Measurements from ENCODE around the gene CYTH3. TPM values are rescaled to one million over a fixed set of nuclear protein-coding genes. Genes with fewer than 3 reads are reported as not detected.
"Not testable (repeated sequence)": the region's sequence is repeated elsewhere in the genome, so short reads cannot be mapped to it uniquely, and the experiment has no call there.

The CYTH3 gene, protein sequence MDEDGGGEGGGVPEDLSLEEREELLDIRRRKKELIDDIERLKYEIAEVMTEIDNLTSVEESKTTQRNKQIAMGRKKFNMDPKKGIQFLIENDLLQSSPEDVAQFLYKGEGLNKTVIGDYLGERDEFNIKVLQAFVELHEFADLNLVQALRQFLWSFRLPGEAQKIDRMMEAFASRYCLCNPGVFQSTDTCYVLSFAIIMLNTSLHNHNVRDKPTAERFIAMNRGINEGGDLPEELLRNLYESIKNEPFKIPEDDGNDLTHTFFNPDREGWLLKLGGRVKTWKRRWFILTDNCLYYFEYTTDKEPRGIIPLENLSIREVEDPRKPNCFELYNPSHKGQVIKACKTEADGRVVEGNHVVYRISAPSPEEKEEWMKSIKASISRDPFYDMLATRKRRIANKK
- 23.2 TPM for total RNA-seq

DNA sequence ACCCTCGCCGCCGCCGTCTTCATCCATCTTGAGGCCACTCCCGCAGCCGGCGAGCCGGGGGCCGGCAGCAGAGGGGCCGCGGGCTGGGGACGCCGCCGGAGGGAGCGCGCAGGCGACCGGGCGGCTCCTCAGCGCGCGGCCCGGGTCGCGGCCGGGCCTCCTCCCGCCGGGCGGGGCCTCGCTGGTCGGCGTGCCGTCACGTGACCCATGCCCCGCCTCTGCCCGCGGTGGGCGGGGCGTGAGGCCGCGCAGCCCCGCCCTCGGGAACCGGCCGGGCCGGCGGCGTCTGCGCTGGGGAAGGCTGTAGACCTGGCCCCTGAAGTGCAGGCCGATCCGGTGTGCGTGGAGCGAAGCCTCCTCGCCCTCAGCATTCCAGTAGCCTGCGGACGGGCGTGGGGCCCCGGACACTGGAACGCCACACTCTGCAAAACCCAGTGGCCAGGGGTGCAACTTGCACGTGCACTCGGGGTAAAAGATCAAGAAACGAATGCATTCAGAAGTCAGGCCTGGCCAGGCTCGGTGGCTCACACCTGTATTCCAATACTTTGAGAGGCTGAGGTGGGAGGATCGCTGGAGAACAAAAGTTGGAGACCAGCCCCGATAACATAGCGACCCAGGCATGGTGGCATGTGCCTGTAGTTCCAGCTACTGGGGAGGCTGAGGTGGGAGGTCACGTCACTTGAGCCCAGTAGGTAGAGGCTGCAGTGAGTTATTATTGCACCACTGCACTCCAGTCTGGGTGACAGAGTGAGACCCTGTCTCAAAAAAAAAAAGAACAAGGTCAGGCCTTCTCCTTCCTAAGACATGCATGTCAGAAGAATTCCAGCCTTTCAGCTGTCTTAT lies at the start of gene CYTH3:
CYTH3 (minus strand) TSS at position 144 of the 843 bp plus-strand sequence; CDS start at position 27, 117 bp downstream.
- DNase-seq = peak; percentile 68

DNA sequence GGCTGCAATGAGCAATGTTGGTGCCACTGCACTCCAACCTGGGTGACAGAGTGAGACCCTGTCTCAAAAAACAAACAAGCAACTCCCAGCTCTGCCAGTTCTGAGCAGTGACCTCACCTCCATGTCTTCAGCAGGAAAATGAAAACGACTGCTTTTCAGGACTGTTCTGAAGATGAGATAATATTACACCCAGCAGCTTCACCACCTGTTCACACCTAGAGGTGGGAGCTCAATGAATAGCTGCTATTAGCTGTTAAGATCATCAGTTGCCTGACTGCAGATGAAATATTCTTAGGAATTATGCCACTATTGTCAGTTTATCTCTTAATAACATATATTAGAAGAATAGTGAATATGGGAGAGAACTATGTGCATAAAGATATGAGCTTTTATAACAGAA lies 48.4 kb upstream of the CYTH3 start:
- DNase-seq = no peak

DNA sequence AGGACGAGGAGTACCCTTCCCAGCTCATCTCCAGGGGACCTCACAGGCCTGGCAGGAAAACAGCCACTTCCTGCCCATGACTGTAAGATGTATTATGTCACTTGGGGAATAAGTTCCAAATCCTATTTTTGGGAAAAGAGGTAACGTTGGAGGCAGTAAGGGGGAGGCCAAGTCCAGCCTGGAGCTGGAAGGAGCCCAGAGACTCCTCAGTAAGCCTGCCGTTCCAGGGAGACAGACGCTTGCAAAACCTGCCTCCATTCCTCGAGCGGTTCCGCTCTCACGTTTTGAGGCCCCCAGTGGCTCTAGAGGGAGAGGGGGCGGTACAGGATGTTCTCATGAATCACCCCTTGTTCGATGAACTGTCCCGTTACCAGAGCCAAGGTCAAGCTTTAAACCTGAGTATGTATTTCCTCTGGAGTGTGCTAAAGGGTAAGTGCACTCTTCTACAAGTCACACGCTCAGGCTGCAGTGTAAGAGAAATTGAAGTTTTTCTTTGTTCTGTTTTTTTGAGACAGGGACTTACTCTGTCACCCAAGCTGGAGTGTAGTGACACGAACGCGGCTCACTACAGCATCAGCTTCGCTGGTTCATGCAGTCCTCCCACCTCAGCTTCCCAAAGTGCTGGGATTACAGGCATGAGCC lies 45.5 kb upstream of the CYTH3 start:
- peak; percentile 80 for DNase-seq

DNA sequence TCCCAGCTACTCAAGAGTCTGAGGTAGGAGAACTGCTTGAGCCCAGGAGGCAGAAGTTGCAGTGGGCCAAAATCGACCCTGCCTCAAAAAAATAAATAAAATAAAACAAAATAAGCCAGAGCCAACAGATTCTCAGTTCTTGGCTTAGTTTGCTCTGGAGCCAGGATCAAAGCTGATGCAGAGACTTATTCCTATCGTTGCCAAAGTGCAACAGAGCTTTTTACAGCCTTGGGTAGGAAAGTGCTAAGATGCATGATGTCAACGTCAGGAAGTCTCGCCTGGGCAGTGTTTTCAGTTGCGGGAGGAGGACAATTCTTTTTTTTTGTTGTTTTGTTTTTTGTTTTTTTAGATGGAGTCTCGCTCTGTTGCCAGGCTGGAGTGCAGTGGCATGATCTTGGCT lies 43.8 kb upstream of the CYTH3 start:
- no peak for DNase-seq

DNA sequence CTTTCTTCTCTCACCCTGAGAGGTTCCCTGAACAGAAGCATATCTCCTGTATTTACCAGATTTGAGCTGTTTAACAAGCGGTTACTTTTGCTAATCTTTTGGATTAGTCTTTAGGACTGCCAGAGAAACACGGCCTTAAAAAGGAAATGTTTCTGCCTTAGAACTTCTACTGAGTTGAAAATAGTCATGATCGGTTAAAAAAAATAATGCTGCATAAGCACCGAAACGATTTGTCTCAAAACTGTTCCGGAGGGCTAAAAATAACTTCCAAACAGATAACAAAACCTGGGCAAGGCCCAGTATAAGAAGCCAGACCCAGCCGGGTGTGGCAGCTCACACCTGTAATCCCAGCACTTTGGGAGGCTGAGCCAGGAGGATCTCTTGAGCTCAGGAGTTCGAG lies 43.3 kb upstream of the CYTH3 start:
- no peak for DNase-seq

DNA sequence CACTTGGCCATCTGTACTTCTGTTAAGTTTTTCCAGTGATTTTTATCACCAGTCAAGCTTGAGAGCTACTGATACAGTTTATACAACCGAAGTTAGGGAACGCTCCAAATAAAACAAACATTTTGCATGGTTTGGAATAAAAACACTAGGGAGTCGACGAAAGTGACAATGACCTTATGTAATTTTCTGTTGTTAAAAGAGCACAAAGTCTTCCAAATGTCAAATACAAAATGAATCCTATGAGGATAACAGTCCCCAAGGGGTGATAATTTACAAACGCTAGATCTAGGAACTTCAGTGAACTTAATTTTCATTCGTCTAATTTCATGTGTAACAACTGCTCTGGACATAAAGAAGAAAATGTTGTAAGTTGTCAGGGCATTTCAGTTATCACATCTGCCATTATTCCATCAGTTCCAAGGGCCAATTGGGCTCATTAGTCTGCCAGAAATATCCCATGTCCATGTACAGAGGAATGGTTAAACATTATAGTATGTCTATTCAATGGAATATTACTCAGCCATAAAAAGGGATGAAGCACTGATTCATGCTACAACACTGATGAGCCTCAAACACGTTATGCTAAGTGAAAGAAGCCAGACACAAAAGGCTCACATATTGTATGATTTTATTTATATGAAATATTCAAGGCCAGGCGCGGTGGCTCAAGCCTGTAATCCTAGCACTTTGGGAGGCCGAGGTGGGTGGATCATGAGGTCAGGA lies 38.0 kb upstream of the CYTH3 start:
- no peak for DNase-seq

DNA sequence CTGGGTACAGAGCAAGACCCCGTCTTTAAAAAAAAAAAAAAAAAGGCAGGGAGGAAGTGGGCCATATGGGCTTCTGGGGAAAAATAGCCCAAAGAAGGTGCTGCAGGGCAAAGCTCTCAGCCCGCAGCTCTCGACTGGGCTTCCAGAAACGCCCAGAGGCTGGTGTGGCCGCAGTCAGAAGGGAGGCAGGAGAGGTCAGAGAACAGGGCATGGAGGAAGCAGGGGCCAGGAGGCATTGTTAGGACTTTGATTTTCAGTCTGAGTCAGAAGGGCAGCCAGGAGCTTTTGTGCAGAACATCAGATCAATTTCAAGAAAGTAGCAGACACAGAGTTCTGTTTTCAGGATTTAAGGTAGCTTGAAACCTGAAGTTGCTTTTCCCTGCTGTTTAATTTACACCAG lies 35.3 kb upstream of the CYTH3 start:
- no peak for DNase-seq

DNA sequence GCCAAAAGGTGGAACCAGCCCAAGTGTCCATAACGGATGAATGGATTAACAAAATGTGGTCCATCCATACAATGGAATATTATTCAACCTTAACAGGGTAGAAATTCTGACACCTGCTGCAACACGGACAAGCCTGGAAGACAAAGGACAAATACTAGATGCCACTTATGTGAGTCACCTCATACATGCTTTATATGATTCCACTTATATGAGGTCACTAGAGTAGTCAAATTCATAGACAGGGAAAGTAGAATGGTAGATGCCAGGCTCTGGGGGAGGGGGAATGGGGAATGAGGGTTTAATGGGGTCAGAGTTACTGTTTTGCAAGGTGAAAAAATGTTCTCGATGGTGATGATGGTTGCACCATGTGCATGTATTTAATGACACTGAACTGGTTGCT lies 34.0 kb upstream of the CYTH3 start:
- no peak for DNase-seq

DNA sequence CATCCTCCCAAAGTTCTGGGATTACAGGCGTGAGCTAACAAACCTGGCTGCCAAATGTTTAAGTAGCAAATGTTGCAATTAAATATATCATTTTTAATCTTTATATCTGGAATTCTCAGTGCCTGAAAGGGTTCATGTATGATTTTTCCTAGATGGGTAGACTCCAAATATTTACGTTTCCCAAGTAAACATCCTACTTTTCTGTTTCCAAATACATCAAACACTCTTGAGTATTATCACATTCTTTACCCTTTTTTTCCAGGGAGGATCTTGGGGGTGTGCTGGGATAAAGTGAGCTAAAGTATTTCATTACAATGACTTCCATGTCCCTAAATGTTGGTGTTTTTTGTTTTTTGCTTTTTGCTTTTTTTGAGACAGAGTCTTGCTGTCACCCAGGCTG lies 32.9 kb upstream of the CYTH3 start:
- DNase-seq = no peak

DNA sequence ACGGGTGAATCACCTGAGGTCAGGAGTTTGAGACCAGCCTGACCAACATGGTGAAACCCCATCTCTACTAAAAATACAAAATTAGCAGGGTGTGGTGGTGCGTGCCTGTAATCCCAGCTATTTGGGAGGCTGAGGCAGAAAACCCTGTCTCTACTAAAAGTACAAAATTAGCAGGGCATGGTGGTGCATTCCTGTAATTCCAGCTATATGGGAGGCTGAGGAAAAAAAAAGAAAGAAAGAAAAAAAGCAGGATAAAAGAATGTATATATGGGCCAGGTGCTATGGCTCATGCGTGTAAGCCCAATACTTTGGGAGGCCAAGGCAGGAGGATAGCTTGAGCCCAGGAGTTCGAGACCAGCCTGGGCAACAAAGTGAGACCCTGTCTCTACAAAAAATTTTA lies 29.0 kb upstream of the CYTH3 start:
- not testable (repeated sequence) for DNase-seq

DNA sequence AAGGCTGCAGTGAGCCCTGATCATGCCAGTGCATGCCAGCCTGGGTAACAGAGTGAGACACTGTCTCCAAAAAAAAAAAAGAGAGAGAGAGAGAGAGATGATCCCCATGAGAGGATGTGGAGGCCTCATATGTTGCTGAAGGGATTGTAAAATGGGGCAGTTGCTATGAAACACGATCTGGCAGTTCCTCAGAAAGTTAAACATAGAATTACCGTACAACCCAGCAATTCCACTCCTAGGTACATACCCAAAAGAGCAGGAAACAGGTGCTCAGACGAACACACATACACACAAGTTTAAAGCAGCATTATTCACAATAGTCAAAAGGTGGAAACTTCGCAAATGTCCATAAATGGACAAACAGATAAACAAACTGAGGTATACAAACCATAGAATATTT lies 27.4 kb upstream of the CYTH3 start:
- DNase-seq = no peak

DNA sequence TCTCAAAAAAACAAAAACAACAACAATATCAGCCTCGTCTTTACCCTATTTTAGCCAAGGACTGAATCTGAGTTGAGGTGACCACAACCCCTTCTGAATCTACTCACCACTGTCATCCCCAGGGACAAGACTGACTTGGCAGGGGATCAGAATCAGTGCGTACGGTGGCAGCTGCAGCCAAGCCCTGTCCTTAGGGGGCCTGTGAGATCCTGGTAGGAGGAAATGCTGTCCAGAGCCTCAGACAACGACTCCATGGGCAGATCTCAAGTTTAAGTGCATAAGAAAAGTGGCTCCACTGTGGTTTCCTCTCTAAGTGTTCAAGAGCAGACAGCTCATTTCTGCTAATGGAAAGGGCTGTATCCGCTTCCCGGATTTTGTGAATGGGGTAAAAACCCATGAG lies 22.4 kb upstream of the CYTH3 start:
- DNase-seq = no peak

DNA sequence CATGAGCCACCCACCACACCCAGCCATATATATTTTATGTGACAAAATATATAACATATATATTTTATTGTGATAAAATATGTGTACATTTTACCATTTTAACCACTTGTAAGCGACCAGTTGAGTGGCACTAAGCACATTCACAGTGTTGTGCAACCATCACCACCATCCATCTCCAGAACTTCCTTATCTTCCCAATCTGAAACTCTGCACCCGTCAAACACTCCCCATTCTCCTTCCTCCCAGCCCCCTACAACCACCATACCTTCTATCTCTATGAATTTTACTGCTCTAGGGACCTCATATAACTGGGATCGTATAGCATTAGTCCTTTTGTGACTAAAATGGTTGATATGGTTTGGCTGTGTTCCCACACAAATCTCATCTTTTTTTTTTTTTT lies 20.8 kb upstream of the CYTH3 start:
- no peak for DNase-seq

DNA sequence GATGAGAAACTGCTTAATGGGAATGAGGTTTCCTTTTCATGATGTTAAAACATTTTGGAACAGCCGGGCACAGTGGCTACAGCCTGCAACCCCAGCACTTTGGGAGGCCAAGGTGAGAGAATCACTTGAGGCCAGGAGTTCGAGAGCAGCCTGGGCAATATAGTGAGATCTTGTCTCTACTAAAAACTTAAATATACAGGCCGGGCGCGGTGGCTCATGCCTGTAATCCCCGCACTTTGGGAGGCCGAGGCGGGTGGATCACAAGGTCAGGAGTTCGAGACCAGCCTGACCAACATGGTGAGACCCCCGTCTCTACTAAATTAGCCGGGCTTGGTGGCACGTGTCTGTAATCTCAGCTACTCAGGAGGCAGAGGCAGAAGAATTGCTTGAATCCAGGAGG lies 19.5 kb upstream of the CYTH3 start:
- DNase-seq = not testable (repeated sequence)

DNA sequence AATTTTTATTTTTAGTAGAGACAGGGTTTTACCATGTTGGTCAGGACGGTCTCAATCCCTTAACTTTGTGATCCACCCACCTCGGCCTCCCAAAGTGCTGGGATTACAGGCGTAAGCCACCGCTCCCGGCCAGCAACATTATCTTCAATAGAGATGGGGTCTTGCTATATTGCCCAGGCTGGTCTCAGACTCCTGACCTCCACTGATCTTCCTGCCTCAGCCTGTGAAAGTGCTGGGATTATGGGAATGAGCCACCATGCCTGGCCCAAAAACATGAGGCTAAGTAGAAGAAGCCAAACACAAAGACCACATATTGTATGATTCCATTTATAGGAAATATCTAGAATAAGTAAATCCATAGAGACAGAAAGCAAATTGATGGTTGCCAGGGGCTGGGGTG lies 19.1 kb upstream of the CYTH3 start:
- no peak for DNase-seq

DNA sequence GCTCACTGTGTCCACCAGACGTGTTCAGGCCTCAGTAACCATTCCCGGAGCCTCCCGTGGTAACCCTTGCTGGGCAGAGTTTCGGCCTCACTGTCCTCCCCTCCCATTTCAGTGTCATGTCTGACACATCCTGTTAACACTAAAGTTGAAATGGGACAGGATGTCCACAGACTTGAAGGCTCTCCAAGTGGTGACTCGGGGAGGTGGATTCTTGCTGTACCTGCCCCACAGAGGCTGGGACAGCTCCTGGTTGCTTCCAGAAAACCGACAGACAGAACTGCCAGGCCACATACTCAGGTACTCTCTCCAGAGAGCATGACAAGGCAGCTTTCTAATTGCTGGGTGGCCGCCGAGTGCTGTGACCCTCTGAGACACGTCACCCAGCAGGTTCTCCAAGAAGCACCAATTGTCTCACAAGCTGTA lies 17.9 kb upstream of the CYTH3 start:
- no peak for DNase-seq

DNA sequence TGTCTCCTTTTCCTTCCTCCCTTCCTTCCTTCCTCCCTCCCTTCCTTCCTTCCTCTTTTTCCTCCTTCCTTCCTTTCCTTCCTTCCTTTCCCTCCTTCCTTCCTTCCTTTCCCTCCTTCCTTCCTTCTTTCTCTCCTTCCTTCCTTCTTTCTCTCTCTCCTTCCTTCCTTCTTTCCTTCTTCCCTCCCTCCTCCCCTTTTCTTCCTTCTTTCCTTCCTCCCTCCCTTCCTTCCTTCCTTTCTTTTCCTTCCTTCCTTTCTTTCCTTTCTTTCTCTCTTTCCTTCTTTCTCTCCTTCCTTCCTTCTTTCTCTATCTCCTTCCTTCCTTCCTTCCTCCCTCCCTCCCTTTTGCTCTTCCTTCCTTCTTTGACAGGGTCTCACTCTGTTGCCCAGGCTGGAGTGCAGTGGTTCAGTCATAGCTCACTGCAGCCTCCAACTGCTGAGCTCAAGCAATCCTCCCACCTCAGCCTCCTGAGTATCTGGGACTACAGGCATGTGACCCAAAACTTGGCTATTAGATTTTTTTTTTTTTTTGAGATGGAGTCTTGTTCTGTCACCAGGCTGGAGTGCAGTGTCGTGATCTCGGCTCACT lies 15.9 kb upstream of the CYTH3 start:
- DNase-seq = no peak

DNA sequence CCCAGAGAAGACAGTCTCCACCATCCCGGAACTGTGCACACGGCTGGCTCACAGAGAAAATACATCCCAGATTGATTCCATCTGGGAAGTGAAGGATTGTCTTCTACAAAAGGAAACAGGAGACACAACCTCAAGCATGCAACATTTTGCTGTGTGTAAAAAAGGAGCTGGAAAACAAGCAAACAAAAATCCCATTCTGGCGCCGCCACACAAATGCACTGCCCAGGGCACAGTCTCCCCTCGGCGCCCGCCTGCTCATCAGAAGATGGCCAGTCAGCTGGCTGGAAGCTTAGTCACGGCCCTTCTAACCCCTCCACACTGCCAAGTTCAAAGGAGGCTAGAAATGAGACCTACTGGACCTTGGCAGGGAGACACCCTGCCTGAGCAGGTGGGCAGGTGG lies 14.1 kb upstream of the CYTH3 start:
- DNase-seq = no peak

DNA sequence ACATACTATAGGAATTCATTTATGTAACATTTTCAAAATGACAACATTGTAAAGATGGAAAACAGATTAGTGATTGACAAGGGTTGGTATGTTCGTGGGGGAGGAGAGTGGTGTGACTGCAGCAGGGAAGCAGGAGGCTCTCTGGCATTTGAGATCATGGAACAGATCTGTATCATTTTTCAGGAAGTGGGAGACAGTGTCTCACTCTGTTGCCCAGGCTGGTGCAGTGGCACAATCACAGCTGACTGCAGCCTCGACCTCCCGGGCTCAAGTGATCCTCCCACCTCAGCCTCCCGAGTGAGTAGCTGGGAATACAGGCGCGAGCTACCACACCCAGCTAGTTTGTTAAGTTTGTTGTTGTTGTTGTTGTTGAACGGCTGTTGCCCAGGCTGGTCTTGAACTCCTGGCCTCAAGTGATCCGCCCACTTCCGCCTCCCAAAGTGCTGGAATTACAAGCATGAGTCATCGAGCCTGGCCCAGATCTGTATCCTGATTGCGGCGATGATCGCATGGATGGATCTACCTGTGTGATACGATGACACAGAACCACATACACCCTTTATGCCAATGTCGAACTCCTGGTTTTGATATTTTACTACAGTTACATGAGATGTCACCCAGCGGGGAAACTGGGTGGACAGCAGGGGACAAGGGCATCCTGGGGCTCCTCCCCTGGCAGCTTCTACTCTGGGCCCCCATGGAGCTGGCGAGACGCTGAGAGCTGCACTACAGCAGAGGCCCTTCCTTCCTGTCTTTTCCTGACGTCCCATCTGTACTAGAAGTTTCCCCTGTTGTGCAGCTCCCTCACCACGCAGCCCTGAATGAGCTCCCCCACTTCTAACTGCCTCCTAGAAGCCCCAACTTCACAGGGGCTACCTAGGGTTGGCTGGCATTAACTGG lies 12.3 kb upstream of the CYTH3 start:
- DNase-seq = no peak

DNA sequence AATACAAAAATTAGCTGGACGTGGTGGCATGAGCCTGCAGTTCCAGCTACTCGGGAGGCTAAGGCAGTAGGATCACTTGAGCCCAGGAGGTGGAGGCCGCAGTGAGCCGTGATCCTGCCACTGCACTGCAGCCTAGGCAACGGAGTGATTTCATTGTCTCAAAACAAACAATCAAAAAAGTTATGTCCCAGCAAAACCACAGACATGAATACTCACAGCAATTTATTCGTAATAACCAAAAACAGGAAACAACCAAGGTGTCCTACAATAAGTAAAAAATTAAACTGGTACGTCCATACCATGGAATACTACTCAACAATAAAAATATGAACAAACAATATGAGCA lies 11.6 kb upstream of the CYTH3 start:
- DNase-seq = no peak

All from skin of body (tissue), 2 donors.